Osteoblast (primary cell): Measurements from ENCODE around the gene TNFRSF4. TPM values are rescaled to one million over a fixed set of nuclear protein-coding genes. Genes with fewer than 3 reads are reported as not detected.

ENCODE experiments used
- DNase-seq: peaks from one replicate; pipeline ENCODE4 v3.0.0; 2011; ENCODE audit warnings: low spot score, mixed read lengths; ENCODE audit not compliant: insufficient read length; ENCODE audit errors: missing footprints
- H2AFZ ChIP-seq: 2 replicates; pipeline ENCODE4 v1.6.0; 2011; ENCODE audit warnings: mild to moderate bottlenecking, low read length
- H3K27ac ChIP-seq: 2 replicates; pipeline ENCODE4 v1.5.1; 2011; ENCODE audit warnings: mild to moderate bottlenecking, low read depth, low read length, moderate library complexity
- H3K27me3 ChIP-seq: 2 replicates; pipeline ENCODE4 v1.6.0; 2012; ENCODE audit warnings: mild to moderate bottlenecking, control low read depth, inconsistent platforms, low read length, moderate library complexity; ENCODE audit not compliant: insufficient read depth
- H3K36me3 ChIP-seq: 2 replicates; pipeline ENCODE4 v1.5.1; 2011; ENCODE audit warnings: mild to moderate bottlenecking, low read length, control low read depth, moderate library complexity; ENCODE audit not compliant: insufficient read depth
- H3K4me1 ChIP-seq: 2 replicates; pipeline ENCODE4 v1.5.1; 2011; ENCODE audit warnings: mild to moderate bottlenecking, low read length, control low read depth, moderate library complexity; ENCODE audit not compliant: insufficient read depth
- H3K4me2 ChIP-seq: 2 replicates; pipeline ENCODE4 v1.6.0; 2011; ENCODE audit warnings: mild to moderate bottlenecking, low read length; ENCODE audit not compliant: insufficient read depth
- H3K4me3 ChIP-seq: fragments of 200-600 bp; sonication (generic); 3 replicates; pipeline ENCODE4 v1.5.1; 2012; ENCODE audit warnings: mild to moderate bottlenecking, low read length, inconsistent platforms; ENCODE audit not compliant: insufficient read depth
- H3K79me2 ChIP-seq: 2 replicates; pipeline ENCODE4 v1.6.0; 2012; ENCODE audit warnings: mild to moderate bottlenecking, low read length, control low read depth, inconsistent platforms; ENCODE audit not compliant: insufficient read depth
- H3K9me3 ChIP-seq: 2 replicates; pipeline ENCODE4 v1.5.1; 2011; ENCODE audit warnings: low read depth, low read length, control low read depth
- H4K20me1 ChIP-seq: 2 replicates; pipeline ENCODE4 v1.6.0; 2012; ENCODE audit warnings: mild to moderate bottlenecking, low read length, control low read depth; ENCODE audit not compliant: insufficient read depth
- CTCF ChIP-seq: IDR thresholded peaks from 2 replicates; pipeline ENCODE4 v1.5.1; 2011; ENCODE audit warnings: mild to moderate bottlenecking, low read depth, low read length, moderate library complexity; ENCODE audit errors: extremely low read depth
- total RNA-seq: library from RNA; depleted of rRNA; stranded (reverse); fragments of >200 nt; gene quantifications from 2 replicates; pipeline ENCODE4 v1.2.3, GENCODE V29; 2012

The TNFRSF4 gene
- total RNA-seq, 1 donor: under 0.01 TPM

DNA sequence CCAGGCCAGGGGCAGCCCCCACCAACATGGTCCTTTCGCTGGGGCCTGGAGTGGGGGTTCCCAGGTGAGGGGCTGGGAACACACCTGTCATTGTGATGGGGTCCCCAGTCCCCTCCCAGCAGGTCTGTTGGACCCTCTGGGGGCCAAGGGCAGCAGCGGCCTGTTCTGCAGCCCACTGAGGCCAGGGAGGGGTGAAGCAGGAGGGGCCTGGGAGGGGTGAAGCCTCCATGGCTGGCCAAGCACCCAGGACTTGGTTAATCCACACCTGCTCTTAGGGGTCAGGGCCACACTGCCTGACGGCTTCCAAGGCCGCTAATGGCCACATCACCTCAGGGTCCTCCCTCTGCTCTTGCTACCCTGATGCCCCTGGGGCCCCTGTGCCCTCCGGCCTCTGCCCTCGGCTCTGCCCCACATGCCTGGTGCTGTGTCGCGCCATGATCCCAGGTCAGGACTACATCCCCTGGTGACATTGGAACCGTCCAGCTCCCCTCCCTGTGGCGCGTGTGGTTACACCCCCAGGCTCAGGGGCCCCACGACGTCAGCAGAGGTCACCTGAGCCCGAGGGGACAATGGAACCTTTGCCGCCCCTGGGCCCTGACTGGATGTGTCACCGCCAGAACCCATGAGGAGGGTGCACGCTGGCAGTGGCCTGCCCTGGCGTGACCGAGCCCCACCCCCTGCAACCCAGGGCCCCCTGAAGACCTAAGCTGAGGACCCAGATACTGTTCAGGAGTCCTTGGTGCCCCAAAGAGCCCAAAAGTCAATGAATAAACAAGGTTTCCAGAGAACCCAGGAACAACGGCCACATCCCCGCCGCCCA lies 14.6 kb downstream of the TNFRSF4 start:
- Histone ChIP-seq H3K36me3 (no peaks in the 10 kb centered on the region), H2AFZ (no peak overlapping the region), H3K27ac (no peak overlapping the region), H3K79me2 (no peaks in the 10 kb centered on the region), H3K4me2 (no peak overlapping the region), H3K9me3 (no peaks in the 10 kb centered on the region), H3K4me1 (no peaks in the 10 kb centered on the region), H3K4me3 (no peak overlapping the region), H3K27me3 (no peaks in the 10 kb centered on the region), H4K20me1 (no peaks in the 10 kb centered on the region)
- TF ChIP-seq CTCF: no peak
- peak; percentile 90 for DNase-seq

DNA sequence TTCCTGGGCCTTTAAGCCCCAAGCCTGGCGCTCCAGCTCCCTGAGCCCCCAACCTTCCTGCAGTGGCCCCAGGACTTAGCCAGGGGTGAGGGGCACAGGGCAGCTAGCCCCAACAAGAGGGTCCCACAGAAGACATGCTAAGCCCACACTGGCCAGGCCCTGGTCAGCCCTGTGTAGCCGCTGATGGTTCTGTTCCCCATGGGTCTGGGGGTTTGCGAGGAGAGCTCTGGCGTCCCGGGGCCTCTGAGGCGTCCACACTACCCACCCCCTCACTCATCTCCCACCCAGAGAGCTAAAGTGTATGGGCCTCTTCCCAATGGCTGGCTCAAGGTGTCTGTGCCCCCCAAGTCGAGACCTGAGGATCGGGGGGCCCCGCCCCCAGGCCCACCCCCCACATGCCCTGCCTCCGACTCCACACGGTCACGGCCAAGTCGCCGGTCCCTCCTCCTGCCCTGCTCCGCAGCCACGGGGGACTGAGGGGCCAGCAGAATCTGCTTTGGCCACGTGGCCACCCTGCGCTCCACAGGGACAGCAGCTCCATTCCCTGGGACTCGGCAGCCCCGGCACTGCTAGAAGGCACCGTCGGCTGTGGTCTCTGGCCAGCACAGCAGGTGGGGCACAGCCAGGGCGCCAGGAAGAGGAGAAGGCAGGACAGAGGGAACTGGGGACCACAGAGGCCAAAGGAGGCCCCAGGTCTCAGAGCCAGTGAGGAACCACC lies 15.4 kb downstream of the TNFRSF4 start:
- Histone ChIP-seq H3K4me2 (no peak overlapping the region), H3K4me1 (no peaks in the 10 kb centered on the region), H3K27me3 (no peaks in the 10 kb centered on the region), H3K36me3 (no peaks in the 10 kb centered on the region), H2AFZ (no peak overlapping the region), H4K20me1 (no peaks in the 10 kb centered on the region), H3K27ac (no peak overlapping the region), H3K79me2 (no peaks in the 10 kb centered on the region), H3K9me3 (no peaks in the 10 kb centered on the region), H3K4me3 (no peak overlapping the region)
- peak; percentile 80 for DNase-seq
- no peak for TF ChIP-seq CTCF

DNA sequence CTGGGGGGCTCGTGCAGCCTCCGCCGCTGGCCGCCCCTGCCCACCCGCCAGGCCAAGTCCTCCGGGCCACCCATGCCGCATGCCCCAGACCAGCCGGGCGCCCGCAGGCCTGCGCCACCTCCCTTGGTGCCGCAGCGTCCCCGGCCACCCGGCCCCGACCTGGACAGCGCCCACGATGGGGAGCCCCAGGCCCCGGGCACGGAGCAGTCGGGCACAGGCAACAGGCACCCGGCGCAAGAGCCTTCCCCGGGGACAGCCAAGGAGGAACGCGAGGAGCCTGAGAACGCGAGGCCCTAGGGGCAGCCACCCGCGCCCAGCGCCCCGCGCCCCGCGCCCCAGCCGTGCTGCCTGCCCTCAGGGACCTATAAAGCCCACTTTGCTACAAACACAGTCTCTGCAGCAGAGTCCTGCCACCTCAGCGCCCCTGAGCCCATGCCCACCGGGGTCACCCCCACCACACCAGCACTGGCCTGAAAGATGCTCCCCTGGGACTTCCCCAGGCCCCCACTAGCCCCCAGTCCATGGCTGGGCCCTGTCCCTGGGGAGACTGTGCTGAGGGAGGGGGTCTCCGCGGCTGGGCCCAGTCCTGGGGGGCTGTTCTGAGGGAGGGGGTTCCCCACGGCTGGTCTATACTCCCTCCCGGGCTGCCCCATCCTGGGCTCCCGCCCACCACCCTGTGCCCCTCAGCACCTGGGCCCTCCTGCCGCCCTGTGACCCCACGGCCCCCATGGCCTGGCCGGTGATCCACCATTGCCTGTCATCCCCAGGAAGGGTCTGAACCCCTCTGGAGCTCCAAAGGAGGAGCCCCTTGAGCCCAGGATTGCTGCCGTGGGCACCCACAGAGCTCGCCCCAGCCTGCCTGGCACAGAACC lies 16.2 kb downstream of the TNFRSF4 start:
- Histone ChIP-seq H4K20me1 (no peaks in the 10 kb centered on the region), H3K27ac (no peak overlapping the region), H3K9me3 (no peaks in the 10 kb centered on the region), H3K27me3 (no peaks in the 10 kb centered on the region), H3K79me2 (no peaks in the 10 kb centered on the region), H3K4me3 (no peak overlapping the region), H3K4me2 (no peak overlapping the region), H2AFZ (no peak overlapping the region), H3K4me1 (no peaks in the 10 kb centered on the region), H3K36me3 (no peaks in the 10 kb centered on the region)
- TF ChIP-seq CTCF: no peak
- peak; percentile 84 for DNase-seq
